B cell (primary cell): ENCODE measurements around the gene GMPPA. TPM values are rescaled to one million over a fixed set of nuclear protein-coding genes. Genes with fewer than 3 reads are reported as not detected.

ENCODE experiments used
- ATAC-seq: fragments of 200-7000 bp; cut with Tn5 transposase; one replicate; pipeline ENCODE4 v1.10.0; 2021; ENCODE audit warnings: low read depth, mild to moderate bottlenecking, moderate number of reproducible peaks, moderate library complexity
- CTCF ChIA-PET: fragments of 350-600 bp; sonication (Branson Sonifier 250); formaldehyde crosslinking; loops from one replicate; lab custom pipeline; 2021; ENCODE audit warnings: antibody characterized with exemption, inconsistent platforms; lab: Charles Lee
- POLR2A ChIA-PET: fragments of 350-600 bp; sonication (Branson Sonifier 250); formaldehyde crosslinking; loops from one replicate; lab custom pipeline; 2021; ENCODE audit warnings: antibody characterized with exemption; lab: Charles Lee
- DNase-seq: peaks from one replicate; pipeline ENCODE4 v3.0.0; 2013
- H2AFZ ChIP-seq: 2 replicates; pipeline ENCODE4 v1.6.1; 2012; ENCODE audit warnings: mild to moderate bottlenecking, low read depth, low read length; ENCODE audit not compliant: insufficient read depth, poor library complexity, severe bottlenecking
- H3K27ac ChIP-seq, 2 donors: 1 replicate in 1 of 2; 2 replicates in 1 of 2; pipeline ENCODE4 v1.5.1; 2012 to 2013; ENCODE audit warnings: low read length in 2 of 2, mild to moderate bottlenecking in 2 of 2, moderate library complexity in 1 of 2
- H3K27me3 ChIP-seq, 4 experiments: fragments of 200-600 bp in 1 of 4; sonication (generic) in 1 of 4; replicated peaks in 1 of 4; 1 replicate in 2 of 4; 2 replicates in 2 of 4; pipeline versions ENCODE4 v1.6.1 to v1.7.0; 2013 to 2016; ENCODE audit warnings: low read length in 3 of 4, mild to moderate bottlenecking in 2 of 4, mixed read lengths in 1 of 4, moderate library complexity in 1 of 4; ENCODE audit not compliant: insufficient read depth in 4 of 4, control insufficient read depth in 3 of 4; ENCODE audit errors: control extremely low read depth in 1 of 4
- H3K36me3 ChIP-seq, 2 experiments: replicated peaks in 1 of 2; 1 replicate in 1 of 2; 2 replicates in 1 of 2; pipeline versions ENCODE4 v1.6.1 to v1.7.1; 2013; ENCODE audit warnings: low read length in 1 of 2; ENCODE audit not compliant: insufficient read depth in 2 of 2, control insufficient read depth in 1 of 2; ENCODE audit errors: control extremely low read depth in 1 of 2, extremely low read depth in 1 of 2
- H3K4me1 ChIP-seq, 2 donors: fragments of 200-600 bp in 1 of 2; sonication (generic) in 1 of 2; 1 replicate in 1 of 2; 2 replicates in 1 of 2; pipeline versions ENCODE4 v1.5.1 to v1.6.1; 2013 to 2017; ENCODE audit warnings: low read length in 2 of 2; ENCODE audit not compliant: control insufficient read depth in 2 of 2, insufficient read depth in 2 of 2
- H3K4me2 ChIP-seq: replicated peaks from 2 replicates; pipeline ENCODE3; 2012; ENCODE audit warnings: mild to moderate bottlenecking, low read depth, low read length; ENCODE audit not compliant: poor library complexity, severe bottlenecking
- H3K4me3 ChIP-seq, 5 experiments: fragments of 200-600 bp in 1 of 5; sonication (generic) in 1 of 5; 1 replicate in 3 of 5; 2 replicates in 2 of 5; pipeline versions ENCODE4 v1.5.1 to v1.7.0; 2011 to 2016; ENCODE audit warnings: low read length in 4 of 5, mild to moderate bottlenecking in 4 of 5, low read depth in 2 of 5, control low read depth in 1 of 5, moderate library complexity in 1 of 5; ENCODE audit not compliant: insufficient read depth in 1 of 5; ENCODE audit errors: control extremely low read depth in 1 of 5, extremely low read depth in 1 of 5
- H3K79me2 ChIP-seq: fragments of 200-600 bp; sonication (generic); one replicate; pipeline ENCODE4 v1.6.0; 2016; ENCODE audit warnings: low read length; ENCODE audit not compliant: control insufficient read depth, insufficient read depth
- H3K9ac ChIP-seq: fragments of 200-600 bp; sonication (generic); 2 replicates; pipeline ENCODE4 v1.6.1; 2017; ENCODE audit warnings: mild to moderate bottlenecking, low read length, moderate library complexity
- H3K9me3 ChIP-seq, 3 donors: one replicate each; pipeline versions ENCODE4 v1.6.1 to v1.7.1; 2013; ENCODE audit warnings: low read length in 2 of 3; ENCODE audit not compliant: control insufficient read depth in 2 of 3, insufficient read depth in 1 of 3; ENCODE audit errors: control extremely low read depth in 1 of 3
- H4K20me1 ChIP-seq: 2 replicates; pipeline ENCODE4 v1.6.0; 2012; ENCODE audit warnings: mild to moderate bottlenecking, low read length; ENCODE audit not compliant: insufficient read depth, control insufficient read depth, poor library complexity, severe bottlenecking
- H3K27ac Mint-ChIP-seq: one replicate; pipeline ENCODE4 v1.8.0; 2021; ENCODE audit warnings: mixed read lengths
- H3K27me3 Mint-ChIP-seq: one replicate; pipeline ENCODE4 v1.8.0; 2021; ENCODE audit warnings: mixed read lengths
- H3K4me1 Mint-ChIP-seq: one replicate; pipeline ENCODE4 v1.8.0; 2021; ENCODE audit warnings: mixed read lengths
- H3K4me3 Mint-ChIP-seq: one replicate; pipeline ENCODE4 v1.8.0; 2021; ENCODE audit warnings: mixed read lengths
- H3K9me3 Mint-ChIP-seq: one replicate; pipeline ENCODE4 v1.8.0; 2022; ENCODE audit warnings: mixed read lengths; ENCODE audit not compliant: insufficient read depth
- EZH2 ChIP-seq: IDR thresholded peaks from 2 replicates; pipeline ENCODE4 v1.6.1; 2012; ENCODE audit warnings: borderline replicate concordance, low read depth, mild to moderate bottlenecking, moderate library complexity, low read length; ENCODE audit not compliant: insufficient read depth, poor library complexity, severe bottlenecking
- WGBS: methylation state at CpG from one replicate; pipeline ENCODE4 v1.1.5; 2013; ENCODE audit warnings: missing lambda C conversion rate; ENCODE audit not compliant: insufficient coverage; 5-methylcytosine and 5-hydroxymethylcytosine counted together
- intact Hi-C: fragments of 100-400 bp; cut with micrococcal nuclease; formaldehyde crosslinking; loops from one replicate; pipeline ENCODE4 v1.10.0; 2022
- polyA plus RNA-seq: library from polyadenylated mRNA; depleted of rRNA; stranded (reverse); fragments of >200 nt; gene quantifications from 2 replicates; pipeline ENCODE4 v1.2.3, GENCODE V29; 2012
- total RNA-seq, 2 donors: library from RNA; stranded (reverse); fragments of 120-200 nt in 1 of 2; gene quantifications; 1 replicate in 1 of 2; 2 replicates in 1 of 2; pipeline versions ENCODE4 v1.2.3 to v1.2.4, GENCODE V29; 2013 to 2022
- TF ChIP-seq, protein P1 (sequence below): fragments of 200-600 bp; IDR thresholded peaks from one replicate; pipeline ENCODE4 v1.8.0; 2022; ENCODE audit warnings: antibody characterized with exemption, mild to moderate bottlenecking

The GMPPA gene
- total and polyA plus RNA-seq, 2 donors (not counting 1 experiment from before 2014, with no cell fraction given) = 27.8 to 67.9 TPM

DNA sequence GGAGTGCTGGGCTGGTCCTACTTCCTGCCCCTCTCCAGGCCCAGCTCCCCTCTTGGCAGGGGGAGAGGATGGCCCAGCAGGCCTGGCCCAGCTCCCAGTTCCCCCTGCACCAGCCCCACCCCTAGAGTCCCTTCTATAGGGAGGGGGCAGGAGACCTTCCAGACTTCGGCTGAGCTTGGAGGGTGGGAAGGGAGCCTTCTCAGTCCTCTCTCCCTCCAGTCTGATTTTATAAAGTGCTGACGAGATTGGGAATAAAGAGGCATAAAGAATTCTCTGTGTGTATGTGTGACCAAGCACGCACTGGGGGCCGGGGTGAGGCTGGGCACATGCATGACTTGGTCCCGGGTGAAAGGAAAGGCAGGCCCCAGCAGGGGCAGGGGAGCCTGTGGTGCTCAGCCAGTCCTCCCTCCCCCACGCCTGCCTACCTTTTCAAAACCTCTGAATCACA lies 39.8 kb downstream of the GMPPA start:
- peaks cover 19% of the 10 kb centered on the region for H3K27me3 Mint-ChIP-seq
- H3K79me2 ChIP-seq = no peaks in the 10 kb centered on the region
- ATAC-seq (no peak), DNase-seq (no peak)
- H3K4me1 Mint-ChIP-seq = peaks cover 17% of the 10 kb centered on the region
- H2AFZ ChIP-seq = no peak overlapping the region
- no peak overlapping the region for H3K27ac Mint-ChIP-seq
- H3K27ac ChIP-seq = no peak overlapping the region
- peaks cover 0 to 15% (median 0%) of the 10 kb centered on the region in 3 donors for H3K9me3 ChIP-seq
- peaks cover 20 to 21% of the 10 kb centered on the region in 2 donors for H3K4me1 ChIP-seq
- H4K20me1 ChIP-seq = no peaks in the 10 kb centered on the region
- ChIA-PET POLR2A (no interaction called here), CTCF (interaction anchor here (1.0 kb wide), 1 partner anchor 8 kb away, joined by 3 read pairs; no protein-coding TSS in a partner anchor)
- no peak overlapping the region for H3K4me3 ChIP-seq
- no peaks in the 10 kb centered on the region for H3K9me3 Mint-ChIP-seq
- intact Hi-C loops = no loop called here
- no peak for TF ChIP-seq EZH2
- TF ChIP-seq, protein P1, sequence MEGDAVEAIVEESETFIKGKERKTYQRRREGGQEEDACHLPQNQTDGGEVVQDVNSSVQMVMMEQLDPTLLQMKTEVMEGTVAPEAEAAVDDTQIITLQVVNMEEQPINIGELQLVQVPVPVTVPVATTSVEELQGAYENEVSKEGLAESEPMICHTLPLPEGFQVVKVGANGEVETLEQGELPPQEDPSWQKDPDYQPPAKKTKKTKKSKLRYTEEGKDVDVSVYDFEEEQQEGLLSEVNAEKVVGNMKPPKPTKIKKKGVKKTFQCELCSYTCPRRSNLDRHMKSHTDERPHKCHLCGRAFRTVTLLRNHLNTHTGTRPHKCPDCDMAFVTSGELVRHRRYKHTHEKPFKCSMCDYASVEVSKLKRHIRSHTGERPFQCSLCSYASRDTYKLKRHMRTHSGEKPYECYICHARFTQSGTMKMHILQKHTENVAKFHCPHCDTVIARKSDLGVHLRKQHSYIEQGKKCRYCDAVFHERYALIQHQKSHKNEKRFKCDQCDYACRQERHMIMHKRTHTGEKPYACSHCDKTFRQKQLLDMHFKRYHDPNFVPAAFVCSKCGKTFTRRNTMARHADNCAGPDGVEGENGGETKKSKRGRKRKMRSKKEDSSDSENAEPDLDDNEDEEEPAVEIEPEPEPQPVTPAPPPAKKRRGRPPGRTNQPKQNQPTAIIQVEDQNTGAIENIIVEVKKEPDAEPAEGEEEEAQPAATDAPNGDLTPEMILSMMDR = no peak
- no peak overlapping the region for H3K4me3 Mint-ChIP-seq
- H3K27me3 ChIP-seq = peaks cover 0 to 68% (median 12%) of the 10 kb centered on the region in 4 experiments
- H3K4me2 ChIP-seq = no peak overlapping the region
- WGBS = 70% methylated on average over 2 of the region's 6 CpGs
- H3K36me3 ChIP-seq = no peaks in the 10 kb centered on the region
- H3K9ac ChIP-seq = no peak overlapping the region

DNA sequence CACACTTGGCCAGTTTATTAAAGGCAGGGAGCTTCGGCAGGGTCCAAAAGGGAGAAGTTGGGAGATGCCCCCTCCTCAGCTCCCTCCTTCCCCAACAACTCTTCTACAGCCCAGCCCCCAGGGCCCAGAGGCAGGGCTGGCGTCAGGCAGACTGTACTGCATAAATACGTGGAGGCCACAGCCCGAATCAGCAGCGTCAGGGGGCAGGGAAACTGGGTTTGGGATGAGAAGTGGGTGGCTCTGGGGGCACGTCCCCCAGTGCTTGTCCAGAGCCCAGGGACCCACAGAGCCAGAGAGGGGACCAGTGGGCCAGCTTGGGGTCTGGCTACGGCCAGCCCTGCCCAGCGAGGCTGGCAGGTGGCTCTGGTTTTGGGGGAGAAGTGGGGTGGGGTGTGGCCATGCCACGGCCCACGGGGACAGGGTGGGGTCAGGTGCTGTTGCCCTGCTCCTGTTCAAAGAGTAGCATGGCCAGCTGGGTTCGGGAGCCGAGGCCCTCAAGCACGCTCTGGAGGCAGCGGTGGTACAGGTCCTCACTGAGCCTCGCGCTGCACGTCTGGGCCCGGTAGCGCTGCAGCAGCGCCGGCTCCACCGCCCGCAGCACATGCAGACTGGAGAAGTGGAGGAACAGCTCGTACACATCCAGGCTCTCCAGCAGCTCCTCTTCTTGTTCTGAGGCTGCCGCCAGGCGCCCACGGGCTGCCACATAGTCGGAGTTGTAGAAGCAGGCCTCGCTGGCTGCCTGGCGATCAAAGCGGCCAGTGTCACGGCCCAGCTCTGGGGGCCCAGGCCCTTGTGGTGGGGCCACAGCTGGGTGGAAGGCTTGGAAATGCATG lies 40.5 kb downstream of the GMPPA start:
- H3K9me3 ChIP-seq = peaks cover 0 to 20% (median 0%) of the 10 kb centered on the region in 3 donors
- TF ChIP-seq, protein P1 = no peak
- TF ChIP-seq EZH2 = no peak
- intact Hi-C loops = no loop called here
- ATAC-seq = no peak
- H3K9ac ChIP-seq = no peak overlapping the region
- CTCF ChIA-PET = interaction anchor here (0.8 to 3.5 kb wide), 3 partner anchors 9 to 104 kb away, joined by 3 to 29 read pairs (median 3); no protein-coding TSS in a partner anchor
- H4K20me1 ChIP-seq = no peaks in the 10 kb centered on the region
- no peak overlapping the region for H3K4me3 ChIP-seq
- POLR2A ChIA-PET = no interaction called here
- H3K27me3 ChIP-seq = peaks cover 0 to 74% (median 13%) of the 10 kb centered on the region in 4 experiments
- H3K36me3 ChIP-seq = no peaks in the 10 kb centered on the region
- H3K4me1 Mint-ChIP-seq = peaks cover 18% of the 10 kb centered on the region
- H3K27ac ChIP-seq = no peak overlapping the region
- 96% methylated on average over 32 of the region's 32 CpGs for WGBS
- no peak overlapping the region for H2AFZ ChIP-seq
- H3K79me2 ChIP-seq = no peaks in the 10 kb centered on the region
- H3K9me3 Mint-ChIP-seq = no peaks in the 10 kb centered on the region
- H3K4me1 ChIP-seq = peaks cover 23 to 26% of the 10 kb centered on the region in 2 donors
- H3K27ac Mint-ChIP-seq = no peak overlapping the region
- no peak for DNase-seq
- peaks cover 18% of the 10 kb centered on the region for H3K27me3 Mint-ChIP-seq
- no peak overlapping the region for H3K4me2 ChIP-seq
- H3K4me3 Mint-ChIP-seq = no peak overlapping the region
